Ectodermal cell (in vitro differentiated cells): ENCODE measurements around the gene KCNJ15.

Experiments used
- H3K27ac ChIP-seq: 2 replicates; pipeline ENCODE4 v1.7.0; 2013; ENCODE audit warnings: mild to moderate bottlenecking, low read depth, low read length; ENCODE audit not compliant: insufficient read depth, poor library complexity, severe bottlenecking
- H3K27me3 ChIP-seq: 2 replicates; pipeline ENCODE4 v1.7.0; 2013; ENCODE audit warnings: mild to moderate bottlenecking, low read length; ENCODE audit not compliant: insufficient read depth, control insufficient read depth, poor library complexity, severe bottlenecking
- H3K36me3 ChIP-seq: one replicate; pipeline ENCODE4 v1.7.0; 2013; ENCODE audit warnings: low read length; ENCODE audit not compliant: control insufficient read depth, insufficient read depth
- H3K4me1 ChIP-seq: one replicate; pipeline ENCODE4 v1.7.0; 2013; ENCODE audit warnings: low read length; ENCODE audit not compliant: control insufficient read depth, insufficient read depth
- H3K4me3 ChIP-seq: 2 replicates; pipeline ENCODE4 v1.7.0; 2013; ENCODE audit warnings: low read depth, low read length, control low read depth; ENCODE audit not compliant: insufficient read depth
- H3K9me3 ChIP-seq: 2 replicates; pipeline ENCODE4 v1.7.0; 2013; ENCODE audit warnings: mild to moderate bottlenecking, low read length, moderate library complexity; ENCODE audit not compliant: control insufficient read depth
- WGBS, 2 experiments: methylation state at CpG; one replicate each; pipeline ENCODE4 v1.1.7; 2013; ENCODE audit warnings: missing lambda C conversion rate in 2 of 2; 5-methylcytosine and 5-hydroxymethylcytosine counted together

KCNJ15 gene

GRCh38 chr21:38282921-38283320 lies 26.1 kb downstream of the KCNJ15 start:
- no peaks in the 10 kb centered on the region for H3K27me3 ChIP-seq

GRCh38 chr21:38284216-38284615 lies 27.4 kb downstream of the KCNJ15 start:
- no peaks in the 10 kb centered on the region for H3K4me1 ChIP-seq
- H3K27me3 ChIP-seq: no peaks in the 10 kb centered on the region
- WGBS, 2 experiments: 92 to 95% methylated on average over 6 of the region's 6 CpGs
- H3K9me3 ChIP-seq: no peaks in the 10 kb centered on the region
- H3K27ac ChIP-seq: no peak overlapping the region
- H3K36me3 ChIP-seq: no peaks in the 10 kb centered on the region
- no peak overlapping the region for H3K4me3 ChIP-seq

More at GRCh38 chr21:38282921-38283320, 26.1 kb downstream of the KCNJ15 start:
- H3K9me3 ChIP-seq: no peaks in the 10 kb centered on the region
- H3K4me3 ChIP-seq: no peak overlapping the region
- 97 to 98% methylated on average over 3 of the region's 3 CpGs for WGBS, 2 experiments
- H3K4me1 ChIP-seq: no peaks in the 10 kb centered on the region
- no peaks in the 10 kb centered on the region for H3K36me3 ChIP-seq
- H3K27ac ChIP-seq: no peak overlapping the region

GRCh38 chr21:38286739-38287471 lies 30.1 kb downstream of the KCNJ15 start:
- H3K27me3 ChIP-seq: no peaks in the 10 kb centered on the region
- H3K27ac ChIP-seq: no peak overlapping the region
- no peaks in the 10 kb centered on the region for H3K9me3 ChIP-seq
- no peaks in the 10 kb centered on the region for H3K36me3 ChIP-seq
- no peak overlapping the region for H3K4me3 ChIP-seq
- no peaks in the 10 kb centered on the region for H3K4me1 ChIP-seq
- whole genome bisulfite sequencing, 2 experiments: 83 to 96% methylated on average over 3 of the region's 3 CpGs

- Histone ChIP-seq H3K36me3 (no peaks in the 10 kb centered on the region), H3K27ac (no peak overlapping the region), H3K4me1 (no peaks in the 10 kb centered on the region), H3K9me3 (no peaks in the 10 kb centered on the region), H3K4me3 (no peak overlapping the region), H3K27me3 (no peaks in the 10 kb centered on the region)
- WGBS, 2 experiments: 83 to 100% methylated on average over 1 of the region's 1 CpG
Observed at GRCh38 chr21:38287476-38287875, 30.7 kb downstream of the KCNJ15 start.

GRCh38 chr21:38289705-38290485 lies 33.1 kb downstream of the KCNJ15 start:
- Histone ChIP-seq H3K36me3 (no peaks in the 10 kb centered on the region), H3K9me3 (no peaks in the 10 kb centered on the region), H3K4me3 (no peak overlapping the region), H3K4me1 (no peaks in the 10 kb centered on the region), H3K27me3 (no peaks in the 10 kb centered on the region), H3K27ac (no peak overlapping the region)
- WGBS, 2 experiments: 88 to 94% methylated on average over 11 to 14 of the region's 14 CpGs

- WGBS, 2 experiments: 85 to 92% methylated on average over 1 of the region's 3 CpGs
- Histone ChIP-seq H3K4me1 (no peaks in the 10 kb centered on the region), H3K27me3 (no peaks in the 10 kb centered on the region)
Observed at GRCh38 chr21:38290809-38291208, 34.0 kb downstream of the KCNJ15 start.

GRCh38 chr21:38291874-38292273 lies 35.1 kb downstream of the KCNJ15 start:
- no peaks in the 10 kb centered on the region for H3K9me3 ChIP-seq
- no peak overlapping the region for H3K4me3 ChIP-seq
- H3K36me3 ChIP-seq: no peaks in the 10 kb centered on the region
- 93 to 94% methylated on average over 4 to 5 of the region's 5 CpGs for WGBS, 2 experiments
- H3K27me3 ChIP-seq: no peaks in the 10 kb centered on the region
- no peaks in the 10 kb centered on the region for H3K4me1 ChIP-seq
- H3K27ac ChIP-seq: no peak overlapping the region

More at GRCh38 chr21:38290809-38291208, 34.0 kb downstream of the KCNJ15 start:
- H3K36me3 ChIP-seq: no peaks in the 10 kb centered on the region
- H3K27ac ChIP-seq: no peak overlapping the region
- no peaks in the 10 kb centered on the region for H3K9me3 ChIP-seq
- H3K4me3 ChIP-seq: no peak overlapping the region

- Histone ChIP-seq H3K9me3 (no peaks in the 10 kb centered on the region), H3K4me3 (no peak overlapping the region), H3K27me3 (no peaks in the 10 kb centered on the region), H3K36me3 (no peaks in the 10 kb centered on the region), H3K27ac (no peak overlapping the region), H3K4me1 (no peaks in the 10 kb centered on the region)
- 88 to 95% methylated on average over 5 of the region's 5 CpGs for WGBS, 2 experiments
Observed at GRCh38 chr21:38293113-38293512, 36.3 kb downstream of the KCNJ15 start.

- WGBS, 2 experiments: 94 to 96% methylated on average over 4 of the region's 5 CpGs
- Histone ChIP-seq H3K27me3 (no peaks in the 10 kb centered on the region), H3K9me3 (no peaks in the 10 kb centered on the region), H3K4me1 (no peaks in the 10 kb centered on the region), H3K36me3 (no peaks in the 10 kb centered on the region), H3K27ac (no peak overlapping the region), H3K4me3 (no peak overlapping the region)
Observed at GRCh38 chr21:38293765-38294164, 37.0 kb downstream of the KCNJ15 start.

- WGBS, 2 experiments: 80% methylated on average over 1 of the region's 2 CpGs; no CpG with 5 or more reads in 1 of the 2 experiments
- H3K27ac ChIP-seq: no peak overlapping the region
- H3K4me1 ChIP-seq: no peaks in the 10 kb centered on the region
Observed at GRCh38 chr21:38294609-38295008, 37.8 kb downstream of the KCNJ15 start.

More at GRCh38 chr21:38294609-38295008, 37.8 kb downstream of the KCNJ15 start:
- H3K27me3 ChIP-seq: no peaks in the 10 kb centered on the region
- no peaks in the 10 kb centered on the region for H3K9me3 ChIP-seq
- no peaks in the 10 kb centered on the region for H3K36me3 ChIP-seq
- no peak overlapping the region for H3K4me3 ChIP-seq
